K562 (cell line): Measurements from ENCODE around the gene CREB3L2. TPM values are rescaled to one million over a fixed set of nuclear protein-coding genes. Genes with fewer than 3 reads are reported as not detected.

Source experiments
- ARHGAP35 ChIP-seq: fragments of 450-650 bp; IDR thresholded peaks from 2 replicates; pipeline ENCODE4 v1.6.1; 2018; ENCODE audit not compliant: partially characterized antibody
- ATF1 ChIP-seq, 2 experiments: fragments of 450-650 bp in 1 of 2; IDR thresholded peaks; 2 replicates each; pipeline ENCODE4 v1.6.1; 2016; ENCODE audit warnings: missing compliant biosample characterization in 1 of 2, missing genetic modification characterization in 1 of 2
- BMI1 ChIP-seq: fragments of 150-350 bp; IDR thresholded peaks from 2 replicates; pipeline ENCODE4 v1.6.1; 2014; ENCODE audit warnings: low read length
- CTCF ChIP-seq, 3 experiments: IDR thresholded peaks in 2 of 3; conservative IDR thresholded peaks in 1 of 3; 2 replicates each; pipeline ENCODE4 v1.5.1; 2011 to 2012; ENCODE audit warnings: low read length in 3 of 3, mild to moderate bottlenecking in 3 of 3, control low read depth in 2 of 3, improper control_type of control experiment in 1 of 3, inconsistent platforms in 1 of 3, low read depth in 1 of 3, mixed read lengths in 1 of 3, moderate library complexity in 1 of 3; ENCODE audit not compliant: insufficient read depth in 2 of 3
- ELK3 ChIP-seq: fragments of 450-650 bp; formaldehyde crosslinking; IDR thresholded peaks from 2 replicates; pipeline ENCODE4 v1.4.0; 2020; ENCODE audit warnings: mild to moderate bottlenecking
- ESRRA ChIP-seq: fragments of 450-650 bp; IDR thresholded peaks from 2 replicates; pipeline ENCODE4 v1.6.1; 2014; ENCODE audit warnings: low read depth, mild to moderate bottlenecking, moderate library complexity, borderline replicate concordance
- FOXA3 ChIP-seq, 2 experiments: fragments of 450-650 bp in 1 of 2; sonication (generic) in 1 of 2; formaldehyde crosslinking; IDR thresholded peaks in 1 of 2; conservative IDR thresholded peaks in 1 of 2; 2 replicates each; pipeline versions ENCODE4 v1.4.0 to v1.8.0; 2020 to 2022; ENCODE audit warnings: mild to moderate bottlenecking in 2 of 2, missing genetic modification reagents in 1 of 2
- GATAD2A ChIP-seq: fragments of 450-650 bp; IDR thresholded peaks from 2 replicates; pipeline ENCODE4 v1.6.1; 2017
- HEY1 ChIP-seq: fragments of 250-450 bp; sonication (Bioruptor Pico); IDR thresholded peaks from 2 replicates; pipeline ENCODE4 v1.5.0; 2020; ENCODE audit warnings: mild to moderate bottlenecking, moderate library complexity, borderline replicate concordance
- HMGN3 ChIP-seq: IDR thresholded peaks from 2 replicates; pipeline ENCODE4 v1.6.1; 2011; ENCODE audit warnings: borderline replicate concordance, low read depth, mild to moderate bottlenecking, mixed read lengths, low read length; ENCODE audit not compliant: insufficient read length; ENCODE audit errors: extremely low read depth
- KAT2B ChIP-seq: IDR thresholded peaks from one replicate; pipeline ENCODE4 v1.6.1; 2012; ENCODE audit warnings: low read depth, mild to moderate bottlenecking, control low read depth, inconsistent platforms, low read length, moderate library complexity
- MCM3 ChIP-seq: fragments of 450-650 bp; IDR thresholded peaks from 2 replicates; pipeline ENCODE4 v1.6.1; 2016
- MEF2D ChIP-seq: conservative IDR thresholded peaks from 2 replicates; pipeline ENCODE4 v1.6.1; 2016; ENCODE audit warnings: low read depth, missing genetic modification characterization, missing compliant biosample characterization
- MTA2 ChIP-seq: fragments of 450-650 bp; IDR thresholded peaks from 2 replicates; pipeline ENCODE4 v1.6.1; 2016; ENCODE audit warnings: low read depth
- NELFE ChIP-seq: IDR thresholded peaks from 2 replicates; pipeline ENCODE4 v1.6.1; 2011; ENCODE audit warnings: mild to moderate bottlenecking; ENCODE audit not compliant: insufficient read depth, insufficient read length
- NFIC ChIP-seq: fragments of 450-650 bp; IDR thresholded peaks from 2 replicates; pipeline ENCODE4 v1.6.1; 2017; ENCODE audit warnings: mild to moderate bottlenecking, inconsistent platforms
- SETDB1 ChIP-seq: IDR thresholded peaks from one replicate; pipeline ENCODE4 v1.6.1; 2012; ENCODE audit warnings: low read length, control low read depth, inconsistent platforms
- TEAD4 ChIP-seq, 2 experiments: sonication (generic) in 1 of 2; formaldehyde crosslinking in 1 of 2; IDR thresholded peaks; 2 replicates each; pipeline versions ENCODE4 v1.6.1 to v1.8.0; 2012 to 2022; ENCODE audit warnings: borderline replicate concordance in 1 of 2, inconsistent platforms in 1 of 2, low read length in 1 of 2, mild to moderate bottlenecking in 1 of 2, missing genetic modification reagents in 1 of 2
- TRIM24 ChIP-seq, 2 experiments: fragments of 450-650 bp; IDR thresholded peaks; 2 replicates each; pipeline ENCODE4 v1.6.1; 2016
- U2AF1 ChIP-seq: fragments of 200-400 bp; formaldehyde crosslinking; optimal IDR thresholded peaks from 2 replicates; pipeline ENCODE3; 2017; ENCODE audit warnings: mild to moderate bottlenecking, low read depth, low read length, moderate library complexity
- ZEB2 ChIP-seq: fragments of 450-650 bp; IDR thresholded peaks from 2 replicates; pipeline ENCODE4 v1.6.1; 2016
- ZKSCAN8 ChIP-seq: fragments of 200-800 bp; sonication (Bioruptor generic); IDR thresholded peaks from 2 replicates; pipeline ENCODE4 v1.6.1; 2016; ENCODE audit warnings: missing genetic modification characterization, missing compliant biosample characterization
- ZNF280A ChIP-seq: fragments of 450-650 bp; IDR thresholded peaks from 2 replicates; pipeline ENCODE4 v1.6.1; 2018; ENCODE audit warnings: mild to moderate bottlenecking, low read depth; ENCODE audit not compliant: partially characterized antibody
- ZNF449 ChIP-seq: fragments of 250-450 bp; sonication (Bioruptor Pico); IDR thresholded peaks from 2 replicates; pipeline ENCODE4 v1.8.0; 2022; ENCODE audit warnings: moderate library complexity, mild to moderate bottlenecking, inconsistent platforms
- polyA plus RNA-seq, 8 experiments: library from polyadenylated mRNA; depleted of rRNA in 4 of 8; stranded (reverse) in 5 of 8; unstranded in 3 of 8; fragments of >200 nt; fragmentation: Nextera tagmentation in 2 of 8; fragmentation: Illumina TruSeq in 1 of 8; extraction: Ambion mirVana in 2 of 8; extraction: Trizol in 1 of 8; gene quantifications; 2 replicates each; pipeline versions ENCODE4 v1.2.1 to v1.2.3, GENCODE V29; 2011 to 2014; ENCODE audit warnings: inconsistent platforms in 1 of 8, missing spikeins in 1 of 8
- total RNA-seq, 7 experiments: library from RNA; depleted of rRNA in 6 of 7; stranded (reverse); fragments of >200 nt in 6 of 7; fragmentation: Illumina TruSeq in 2 of 7; extraction: Trizol in 2 of 7; gene quantifications; 2 replicates each; pipeline versions ENCODE4 v1.2.1 to v1.2.3, GENCODE V29; 2011 to 2021; ENCODE audit warnings: low replicate concordance in 1 of 7

The CREB3L2 gene
- total and polyA plus RNA-seq, 9 of the 15 experiments (the other 6 are each of a cell fraction or from before 2014, with no cell fraction given), result 7.1 to 45.6 (median 15.8) TPM

- no peak for TF ChIP-seq U2AF1
- TF ChIP-seq NELFE, result no peak
- TF ChIP-seq MCM3, result no peak
- no peak for TF ChIP-seq ARHGAP35
- no peak for TF ChIP-seq ATF1 (CRISPR knock-in tag; IDR thresholded peaks at IDR 0.05)
- TF ChIP-seq ATF1 (tag; IDR thresholded peaks at IDR 0.05), result no peak
- no peak for TF ChIP-seq GATAD2A
- no peak for TF ChIP-seq MTA2
- peak; percentile 81 for TF ChIP-seq ZEB2
- no peak for TF ChIP-seq KAT2B
- TF ChIP-seq SETDB1, result no peak
- TF ChIP-seq FOXA3 (CRISPR knock-in tag; conservative IDR thresholded peaks at IDR 0.05 in 1 of 2, IDR thresholded peaks at IDR 0.05 in 1 of 2), result peak in 1 of 2 experiments; percentile 52; a peak in 3 of 4 replicates
- no peak for TF ChIP-seq ZNF449
- TF ChIP-seq HEY1 (CRISPR knock-in tag), result no peak
- TF ChIP-seq BMI1, result no peak
- 0 out of 2 replicates have a peak, but pooled peaks have one; percentile 8 for TF ChIP-seq TEAD4 (IDR thresholded peaks at IDR 0.05; ENCODE audit: low read length)
- TF ChIP-seq TEAD4 (CRISPR knock-in tag; IDR thresholded peaks at IDR 0.05; ENCODE audit: borderline replicate concordance), result no peak
- no peak for TF ChIP-seq ZNF280A
- no peak for TF ChIP-seq TRIM24 (IDR thresholded peaks at IDR 0.05)
- no peak for TF ChIP-seq NFIC
- TF ChIP-seq ZKSCAN8 (CRISPR knock-in tag), result no peak
- no peak for TF ChIP-seq HMGN3
- no peak for TF ChIP-seq MEF2D (tag)
- peak in 2 of 3 experiments; percentile 3 to 32; a peak in 2 of 6 replicates for TF ChIP-seq CTCF (IDR thresholded peaks at IDR 0.05 in 2 of 3, conservative IDR thresholded peaks at IDR 0.05 in 1 of 3; ENCODE audit: insufficient read depth in 2 of 3, low read depth in 1 of 3, low read length in 3 of 3)
- no peak for TF ChIP-seq ELK3 (CRISPR knock-in tag)
- TF ChIP-seq ESRRA, result no peak
Observed at GRCh38 chr7:137965942-137966640, 35.8 kb downstream of the CREB3L2 start (continued).
